NB4 (cell line): ENCODE measurements around the gene GRM7.
A peak's percentile ranks its signal among the peaks of the same experiment; 100 is the strongest.

ENCODE experiments used
- DNase-seq: peaks from one replicate; pipeline ENCODE4 v3.0.0; 2010; ENCODE audit warnings: low read depth
- H3K4me3 ChIP-seq: one replicate; pipeline ENCODE4 v1.5.1; 2011; ENCODE audit warnings: mild to moderate bottlenecking, low read depth, low read length, moderate library complexity
- MYC ChIP-seq: IDR thresholded peaks from 2 replicates; pipeline ENCODE4 v1.6.1; 2011; ENCODE audit warnings: low read depth, low read length
- POLR2A ChIP-seq: IDR thresholded peaks from 2 replicates; pipeline ENCODE4 v1.6.1; 2011; ENCODE audit warnings: mild to moderate bottlenecking; ENCODE audit not compliant: insufficient read length; ENCODE audit errors: extremely low read depth
- TF ChIP-seq, protein P1 (sequence below): IDR thresholded peaks from 2 replicates; pipeline ENCODE4 v1.6.1; 2011; ENCODE audit warnings: low read depth, low read length
- TF ChIP-seq, protein P2 (sequence below): IDR thresholded peaks from one replicate; pipeline ENCODE4 v1.5.1; 2012; ENCODE audit warnings: low read depth, low read length

GRM7 gene

DNA sequence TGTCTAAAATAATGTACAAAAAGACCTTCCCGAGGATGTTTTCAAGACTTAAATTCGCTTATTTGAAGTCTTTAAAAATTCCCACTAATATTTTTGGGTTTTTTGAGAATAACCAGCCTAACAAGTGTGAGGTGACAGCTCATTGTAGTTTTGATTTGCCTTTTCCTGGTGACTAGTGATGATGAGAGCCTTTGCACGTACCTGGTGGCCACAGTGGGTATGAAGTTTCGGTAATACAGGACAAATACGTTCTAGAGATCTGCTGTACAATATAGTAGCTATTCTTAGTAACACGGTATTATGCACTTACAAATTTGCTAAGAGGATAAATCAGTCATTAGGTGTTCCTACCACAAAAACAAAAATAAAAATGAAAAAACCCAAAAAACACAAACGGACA, 124.9 kb downstream of the GRM7 start:
- no peak for DNase-seq
- TF ChIP-seq, protein P1, sequence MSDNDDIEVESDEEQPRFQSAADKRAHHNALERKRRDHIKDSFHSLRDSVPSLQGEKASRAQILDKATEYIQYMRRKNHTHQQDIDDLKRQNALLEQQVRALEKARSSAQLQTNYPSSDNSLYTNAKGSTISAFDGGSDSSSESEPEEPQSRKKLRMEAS = no peak
- TF ChIP-seq POLR2A = no peak
- TF ChIP-seq MYC = no peak
- TF ChIP-seq, protein P2, sequence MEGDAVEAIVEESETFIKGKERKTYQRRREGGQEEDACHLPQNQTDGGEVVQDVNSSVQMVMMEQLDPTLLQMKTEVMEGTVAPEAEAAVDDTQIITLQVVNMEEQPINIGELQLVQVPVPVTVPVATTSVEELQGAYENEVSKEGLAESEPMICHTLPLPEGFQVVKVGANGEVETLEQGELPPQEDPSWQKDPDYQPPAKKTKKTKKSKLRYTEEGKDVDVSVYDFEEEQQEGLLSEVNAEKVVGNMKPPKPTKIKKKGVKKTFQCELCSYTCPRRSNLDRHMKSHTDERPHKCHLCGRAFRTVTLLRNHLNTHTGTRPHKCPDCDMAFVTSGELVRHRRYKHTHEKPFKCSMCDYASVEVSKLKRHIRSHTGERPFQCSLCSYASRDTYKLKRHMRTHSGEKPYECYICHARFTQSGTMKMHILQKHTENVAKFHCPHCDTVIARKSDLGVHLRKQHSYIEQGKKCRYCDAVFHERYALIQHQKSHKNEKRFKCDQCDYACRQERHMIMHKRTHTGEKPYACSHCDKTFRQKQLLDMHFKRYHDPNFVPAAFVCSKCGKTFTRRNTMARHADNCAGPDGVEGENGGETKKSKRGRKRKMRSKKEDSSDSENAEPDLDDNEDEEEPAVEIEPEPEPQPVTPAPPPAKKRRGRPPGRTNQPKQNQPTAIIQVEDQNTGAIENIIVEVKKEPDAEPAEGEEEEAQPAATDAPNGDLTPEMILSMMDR = no peak
- H3K4me3 ChIP-seq = no peak overlapping the region

GRCh38 chr3:6989608-6990291, 128.8 kb downstream of the GRM7 start:
- no peak for DNase-seq
- H3K4me3 ChIP-seq = no peak overlapping the region
- no peak for TF ChIP-seq POLR2A
- TF ChIP-seq, protein P2 = no peak
- no peak for TF ChIP-seq MYC
- TF ChIP-seq, protein P1 = no peak

- TF ChIP-seq, protein P1 = no peak
- TF ChIP-seq, protein P2 = no peak
- TF ChIP-seq POLR2A (no peak), MYC (no peak)
- DNase-seq = peak; percentile 9
- no peak overlapping the region for H3K4me3 ChIP-seq
These were observed 133.3 kb downstream of the GRM7 start for GRCh38 chr3:6994081-6994668.

DNA sequence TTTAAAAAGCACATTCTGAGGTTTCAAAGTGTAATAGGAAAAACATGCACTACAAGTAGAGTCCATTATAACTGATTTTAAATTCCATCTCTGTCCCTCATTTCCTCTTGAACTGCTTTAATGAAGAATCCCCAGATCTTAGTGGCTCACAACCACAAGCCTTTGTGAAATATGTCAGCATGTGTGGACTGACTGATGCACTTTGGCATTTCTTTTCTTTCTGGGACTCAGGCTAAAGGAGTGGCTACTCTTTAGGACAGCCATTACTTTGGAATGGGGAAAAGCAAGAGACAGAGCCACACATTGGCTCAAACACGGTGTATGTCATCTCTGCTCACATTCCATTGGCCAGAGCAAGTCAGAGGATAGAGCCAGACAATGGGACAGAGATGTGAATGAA, 139.6 kb downstream of the GRM7 start:
- DNase-seq = no peak
- no peak overlapping the region for H3K4me3 ChIP-seq
- TF ChIP-seq MYC (no peak), POLR2A (no peak)
- TF ChIP-seq, protein P2 = no peak
- TF ChIP-seq, protein P1 = no peak

DNA sequence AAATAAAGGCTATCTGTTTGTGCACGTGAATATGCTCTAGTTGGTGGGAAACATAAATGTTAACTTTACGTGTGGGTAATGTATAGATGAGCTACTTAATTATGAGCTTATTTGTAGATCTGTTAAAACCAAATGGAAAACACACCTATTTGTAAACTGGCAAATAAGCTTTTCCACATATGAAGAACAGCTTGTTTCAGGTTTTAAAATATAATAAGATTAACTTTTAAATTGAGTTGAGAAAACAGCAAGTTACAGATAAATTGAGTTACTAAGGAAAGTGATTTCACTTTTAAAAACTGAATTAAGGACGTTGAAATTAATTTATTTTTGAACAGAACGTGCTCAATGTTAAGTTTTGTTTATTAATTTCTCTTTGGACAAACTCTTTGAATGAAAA, 140.5 kb downstream of the GRM7 start:
- TF ChIP-seq MYC = no peak
- TF ChIP-seq POLR2A = no peak
- TF ChIP-seq, protein P2 = no peak
- TF ChIP-seq, protein P1 = no peak
- DNase-seq = no peak

More for the DNA sequence above, 140.5 kb downstream of the GRM7 start:
- no peak overlapping the region for H3K4me3 ChIP-seq
